Gastroesophageal sphincter (tissue), 4 donors: ENCODE data around the gene GALNT9. TPM values are rescaled to one million over a fixed set of nuclear protein-coding genes. Genes with fewer than 3 reads are reported as not detected.

Source experiments
- ATAC-seq: fragments of 150-250 bp; one replicate; pipeline ENCODE4 v1.9.1; 2016; ENCODE audit warnings: mild to moderate bottlenecking, moderate library complexity
- H3K27ac ChIP-seq, 4 donors: fragments of 200-600 bp; sonication (generic) in 3 of 4; 1 replicate in 3 of 4; 2 replicates in 1 of 4; pipeline ENCODE4 v1.5.1; 2016 to 2019
- H3K27me3 ChIP-seq: fragments of 200-600 bp; sonication (generic); one replicate; pipeline ENCODE4 v1.5.1; 2019
- H3K36me3 ChIP-seq, 2 donors: fragments of 200-600 bp; sonication (generic); one replicate each; pipeline ENCODE4 v1.5.1; 2019; ENCODE audit warnings: control low read depth in 1 of 2
- H3K4me1 ChIP-seq, 3 donors: fragments of 200-600 bp; sonication (generic); 1 replicate in 2 of 3; 2 replicates in 1 of 3; pipeline ENCODE4 v1.5.1; 2016 to 2019; ENCODE audit warnings: control low read depth in 2 of 3
- H3K4me3 ChIP-seq, 2 donors: fragments of 200-600 bp; sonication (generic); one replicate each; pipeline ENCODE4 v1.5.1; 2019; ENCODE audit warnings: mild to moderate bottlenecking in 1 of 2, moderate library complexity in 1 of 2
- H3K9me3 ChIP-seq, 3 donors: fragments of 200-600 bp; sonication (generic); one replicate each; pipeline ENCODE4 v1.5.1; 2017 to 2019; ENCODE audit warnings: control low read depth in 2 of 3
- CTCF ChIP-seq, 4 experiments: fragments of 200-600 bp in 2 of 4; fragments of 450-650 bp in 2 of 4; sonication (generic) in 1 of 4; IDR thresholded peaks; one replicate each; pipeline ENCODE4 v1.5.1; 2017 to 2019; ENCODE audit warnings: antibody characterized with exemption in 4 of 4, mild to moderate bottlenecking in 2 of 4, moderate library complexity in 2 of 4
- EP300 ChIP-seq: sonication (generic); formaldehyde crosslinking; IDR thresholded peaks from one replicate; pipeline ENCODE4 v1.6.1; 2017; ENCODE audit warnings: antibody characterized with exemption, mild to moderate bottlenecking
- POLR2A ChIP-seq, 2 donors: fragments of 450-650 bp; IDR thresholded peaks; one replicate each; pipeline ENCODE4 v1.6.1; 2017; ENCODE audit warnings: antibody characterized with exemption in 2 of 2, mild to moderate bottlenecking in 2 of 2, moderate library complexity in 1 of 2
- POLR2AphosphoS5 ChIP-seq: sonication (generic); formaldehyde crosslinking; IDR thresholded peaks from one replicate; pipeline ENCODE4 v1.6.1; 2017; ENCODE audit warnings: antibody characterized with exemption
- WGBS, 2 donors: methylation state at CpG; one replicate each; pipeline ENCODE4 v1.1.5; 2018; ENCODE audit warnings: low coverage in 1 of 2; 5-methylcytosine and 5-hydroxymethylcytosine counted together
- total RNA-seq, 4 donors: library from RNA; depleted of rRNA; stranded (reverse); fragments of >200 nt; gene quantifications; one replicate each; pipeline ENCODE4 v1.1.0, GENCODE V29; 2016

GALNT9 gene
- total RNA-seq, 4 donors from 2014 or later = 2.0 TPM; not detected in 3

GRCh38 chr12:132317233-132317938, 12.0 kb downstream of the GALNT9 start:
- no peak for ATAC-seq
- TF ChIP-seq POLR2AphosphoS5 = no peak
- no peak for TF ChIP-seq EP300
- TF ChIP-seq POLR2A (IDR thresholded peaks at IDR 0.05) = no peak
- TF ChIP-seq CTCF (IDR thresholded peaks at IDR 0.05) = no peak
- H3K9me3 ChIP-seq = peaks cover 0 to 10% (median 0%) of the 10 kb centered on the region in 3 donors
- H3K27me3 ChIP-seq = peaks cover 82% of the 10 kb centered on the region
- H3K27ac ChIP-seq = no peak overlapping the region
- H3K36me3 ChIP-seq = no peaks in the 10 kb centered on the region
- H3K4me1 ChIP-seq = peaks cover 0 to 2% (median 0%) of the 10 kb centered on the region in 3 donors
- 60 to 92% methylated on average over 4 to 11 of the region's 19 CpGs for WGBS, 2 donors
- H3K4me3 ChIP-seq = no peak overlapping the region

GRCh38 chr12:132316497-132317232, 12.7 kb downstream of the GALNT9 start:
- Histone ChIP-seq H3K36me3 (no peaks in the 10 kb centered on the region), H3K27ac (no peak overlapping the region), H3K27me3 (peaks cover 74% of the 10 kb centered on the region), H3K4me1 (no peaks in the 10 kb centered on the region), H3K9me3 (peaks cover 0 to 17% (median 0%) of the 10 kb centered on the region in 3 donors), H3K4me3 (no peak overlapping the region)
- 52 to 66% methylated on average over 9 to 11 of the region's 17 CpGs for WGBS, 2 donors
- TF ChIP-seq POLR2A (IDR thresholded peaks at IDR 0.05) = no peak
- TF ChIP-seq CTCF (IDR thresholded peaks at IDR 0.05) = no peak
- no peak for ATAC-seq

GRCh38 chr12:132315951-132316350, 13.4 kb downstream of the GALNT9 start:
- ATAC-seq = no peak
- H3K27ac ChIP-seq = no peak overlapping the region
- no peak overlapping the region for H3K4me3 ChIP-seq
- WGBS, 2 donors = 69 to 100% methylated on average over 1 to 6 of the region's 20 CpGs
- H3K4me1 ChIP-seq = no peaks in the 10 kb centered on the region
- no peak for TF ChIP-seq POLR2A (IDR thresholded peaks at IDR 0.05)
- TF ChIP-seq EP300 = no peak
- TF ChIP-seq POLR2AphosphoS5 = no peak
- no peak for TF ChIP-seq CTCF (IDR thresholded peaks at IDR 0.05)
- H3K27me3 ChIP-seq = peaks cover 67% of the 10 kb centered on the region
- H3K9me3 ChIP-seq = peaks cover 0 to 24% (median 0%) of the 10 kb centered on the region in 3 donors
- no peaks in the 10 kb centered on the region for H3K36me3 ChIP-seq

- H3K4me1 ChIP-seq = no peaks in the 10 kb centered on the region
- 73 to 96% methylated on average over 4 of the region's 19 CpGs for WGBS, 2 donors
- H3K9me3 ChIP-seq = peaks cover 0 to 29% (median 0%) of the 10 kb centered on the region in 3 donors
- no peak for ATAC-seq
- H3K27me3 ChIP-seq = peaks cover 67% of the 10 kb centered on the region
- TF ChIP-seq CTCF (IDR thresholded peaks at IDR 0.05) (no peak), POLR2AphosphoS5 (no peak), EP300 (no peak), POLR2A (IDR thresholded peaks at IDR 0.05) (no peak)
- H3K36me3 ChIP-seq = no peaks in the 10 kb centered on the region
- no peak overlapping the region for H3K4me3 ChIP-seq
- no peak overlapping the region for H3K27ac ChIP-seq
Observed at GRCh38 chr12:132315507-132315906, 13.9 kb downstream of the GALNT9 start.
